ENCODE data around the gene PADI3. TPM values are rescaled to one million over a fixed set of nuclear protein-coding genes. Genes with fewer than 3 reads are reported as not detected.

The PADI3 gene
- total RNA-seq, 1 experiment from 2014 or later, result 2.5 TPM

- Histone ChIP-seq H3K27me3 (ENCODE audit: insufficient read depth, low read length) (no peaks in the 10 kb centered on the region), H3T11ph (ENCODE audit: low read length) (no peak overlapping the region), H3K23ac (ENCODE audit: insufficient read length, low read depth, low read length) (no peak overlapping the region), H4K8ac (replicated peaks; ENCODE audit: insufficient read length, low read depth, low read length) (no peak overlapping the region), H4K5ac (ENCODE audit: insufficient read length, low read depth, low read length) (no peak overlapping the region), H4K91ac (ENCODE audit: insufficient read length, low read depth, low read length) (no peak overlapping the region), H2BK15ac (ENCODE audit: low read depth, low read length) (no peak overlapping the region), H3K9ac (ENCODE audit: extremely low read depth, insufficient read length, low read length) (no peak overlapping the region), H3K23me2 (ENCODE audit: insufficient read length, low read depth, low read length, poor library complexity, severe bottlenecking) (no peaks in the 10 kb centered on the region), H3K4me1 (ENCODE audit: insufficient read depth, low read length) (no peaks in the 10 kb centered on the region; the same call in 1 of the 2 replicates), H3K9me3 (ENCODE audit: control insufficient read depth, low read depth, low read length) (no peaks in the 10 kb centered on the region), H2BK20ac (ENCODE audit: low read depth, low read length, poor library complexity, severe bottlenecking) (no peak overlapping the region), H3K56ac (ENCODE audit: insufficient read length, low read depth, low read length) (no peak overlapping the region), H2BK120ac (ENCODE audit: low read depth, low read length, poor library complexity, severe bottlenecking) (no peak overlapping the region), H2BK12ac (ENCODE audit: insufficient read length, low read depth, low read length) (no peak overlapping the region), H2AK5ac (ENCODE audit: insufficient read length, low read length) (no peak overlapping the region), H3K79me1 (ENCODE audit: insufficient read depth, low read depth, low read length, poor library complexity, severe bottlenecking) (no peaks in the 10 kb centered on the region), H3K79me2 (ENCODE audit: insufficient read depth, low read length) (no peaks in the 10 kb centered on the region), H3K4ac (ENCODE audit: low read depth, low read length) (no peak overlapping the region), H2AFZ (ENCODE audit: low read length) (no peak overlapping the region), H4K20me1 (ENCODE audit: control insufficient read depth, insufficient read depth, insufficient read length) (no peaks in the 10 kb centered on the region), H2BK5ac (ENCODE audit: insufficient read length, low read length) (no peak overlapping the region), H3K27ac (ENCODE audit: insufficient read length, low read depth, low read length) (no peak overlapping the region), H3K4me2 (ENCODE audit: insufficient read depth, insufficient read length, low read length) (no peak overlapping the region), H3K18ac (ENCODE audit: insufficient read length, low read depth, low read length) (no peak overlapping the region), H3K14ac (ENCODE audit: insufficient read depth, low read length) (no peak overlapping the region)
- no peak overlapping the region for H3K4me3 Mint-ChIP-seq
- TF ChIP-seq, protein P1, sequence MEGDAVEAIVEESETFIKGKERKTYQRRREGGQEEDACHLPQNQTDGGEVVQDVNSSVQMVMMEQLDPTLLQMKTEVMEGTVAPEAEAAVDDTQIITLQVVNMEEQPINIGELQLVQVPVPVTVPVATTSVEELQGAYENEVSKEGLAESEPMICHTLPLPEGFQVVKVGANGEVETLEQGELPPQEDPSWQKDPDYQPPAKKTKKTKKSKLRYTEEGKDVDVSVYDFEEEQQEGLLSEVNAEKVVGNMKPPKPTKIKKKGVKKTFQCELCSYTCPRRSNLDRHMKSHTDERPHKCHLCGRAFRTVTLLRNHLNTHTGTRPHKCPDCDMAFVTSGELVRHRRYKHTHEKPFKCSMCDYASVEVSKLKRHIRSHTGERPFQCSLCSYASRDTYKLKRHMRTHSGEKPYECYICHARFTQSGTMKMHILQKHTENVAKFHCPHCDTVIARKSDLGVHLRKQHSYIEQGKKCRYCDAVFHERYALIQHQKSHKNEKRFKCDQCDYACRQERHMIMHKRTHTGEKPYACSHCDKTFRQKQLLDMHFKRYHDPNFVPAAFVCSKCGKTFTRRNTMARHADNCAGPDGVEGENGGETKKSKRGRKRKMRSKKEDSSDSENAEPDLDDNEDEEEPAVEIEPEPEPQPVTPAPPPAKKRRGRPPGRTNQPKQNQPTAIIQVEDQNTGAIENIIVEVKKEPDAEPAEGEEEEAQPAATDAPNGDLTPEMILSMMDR (conservative IDR thresholded peaks at IDR 0.05), result no peak
- DNase-seq, result no peak
- peaks cover 38 to 47% of the 10 kb centered on the region in 2 experiments for H3K4me1 Mint-ChIP-seq
- peaks cover 6% of the 10 kb centered on the region for H3K27me3 Mint-ChIP-seq (ENCODE audit: low read depth)
- H3K36me3 Mint-ChIP-seq (ENCODE audit: insufficient read depth in 1 of 3, low read depth in 3 of 3), result no peaks in the 10 kb centered on the region
- no peak overlapping the region for H3K27ac Mint-ChIP-seq
- WGBS (ENCODE audit: extremely low coverage, insufficient read length, low lambda C conversion rate), result no CpG with 5 or more reads among the region's 5 CpGs
- no peaks in the 10 kb centered on the region for H3K9me3 Mint-ChIP-seq
Observed at GRCh38 chr1:17211377-17211776, 37.5 kb upstream of the PADI3 start.

Data from H9 (cell line).